HG03575 (cell line): ENCODE results near the gene DISP3.

ENCODE experiments used
- ATAC-seq: cut with Tn5 transposase; IDR thresholded peaks from one replicate; pipeline ENCODE4 v1.9.1; 2021; ENCODE audit not compliant: unreplicated experiment, insufficient number of reproducible peaks, low FRiP score; ENCODE audit errors: extremely low read depth

DISP3 gene

GRCh38 chr1:11482198-11482597, 3.2 kb downstream of the DISP3 start:
- no peak for ATAC-seq

GRCh38 chr1:11482701-11483479, 3.9 kb downstream of the DISP3 start:
- no peak for ATAC-seq

GRCh38 chr1:11483581-11484320, 4.8 kb downstream of the DISP3 start:
- ATAC-seq, result no peak

GRCh38 chr1:11484321-11484655, 5.3 kb downstream of the DISP3 start:
- ATAC-seq, result no peak

- no peak for ATAC-seq
These were observed 6.2 kb downstream of the DISP3 start for GRCh38 chr1:11485191-11485590.

GRCh38 chr1:11486231-11487009, 7.5 kb downstream of the DISP3 start:
- ATAC-seq, result no peak

- no peak for ATAC-seq
These were observed 8.3 kb downstream of the DISP3 start for GRCh38 chr1:11487196-11487751.

GRCh38 chr1:11488201-11488770, 9.3 kb downstream of the DISP3 start:
- no peak for ATAC-seq

GRCh38 chr1:11488966-11489625, 10.1 kb downstream of the DISP3 start:
- ATAC-seq, result no peak

GRCh38 chr1:11492235-11492634, 13.3 kb downstream of the DISP3 start:
- ATAC-seq, result no peak

- no peak for ATAC-seq
These were observed 15.2 kb downstream of the DISP3 start for GRCh38 chr1:11493972-11494655.

- no peak for ATAC-seq
These were observed 15.8 kb downstream of the DISP3 start for GRCh38 chr1:11494771-11495170.

- no peak for ATAC-seq
These were observed 16.6 kb downstream of the DISP3 start for GRCh38 chr1:11495579-11495978.

GRCh38 chr1:11496551-11497080, 17.7 kb downstream of the DISP3 start:
- no peak for ATAC-seq

GRCh38 chr1:11498956-11499594, 20.1 kb downstream of the DISP3 start:
- no peak for ATAC-seq

GRCh38 chr1:11499601-11500331, 20.8 kb downstream of the DISP3 start:
- ATAC-seq, result no peak

GRCh38 chr1:11500881-11501280, 21.9 kb downstream of the DISP3 start:
- ATAC-seq, result no peak
